Thyroid gland (tissue), 4 donors: ENCODE data around the gene TNF. TPM values are rescaled to one million over a fixed set of nuclear protein-coding genes. Genes with fewer than 3 reads are reported as not detected.

Experiments
- DNase-seq, 2 donors: peaks; one replicate each; pipeline ENCODE4 v3.0.0-alpha.2; 2019
- H3K27ac ChIP-seq, 3 donors: fragments of 200-600 bp; sonication (generic); 1 replicate in 2 of 3; 2 replicates in 1 of 3; pipeline ENCODE4 v1.5.1; 2016 to 2019; ENCODE audit warnings: mild to moderate bottlenecking in 1 of 3, moderate library complexity in 1 of 3
- H3K27me3 ChIP-seq: fragments of 200-600 bp; sonication (generic); one replicate; pipeline ENCODE4 v1.5.1; 2019
- H3K36me3 ChIP-seq, 2 donors: fragments of 200-600 bp; sonication (generic); one replicate each; pipeline ENCODE4 v1.5.1; 2016 to 2019
- H3K4me1 ChIP-seq, 2 donors: fragments of 200-600 bp; sonication (generic); one replicate each; pipeline ENCODE4 v1.5.1; 2017 to 2019
- H3K4me3 ChIP-seq, 3 donors: fragments of 200-600 bp; sonication (generic); replicated peaks in 1 of 3; 1 replicate in 2 of 3; 2 replicates in 1 of 3; pipeline ENCODE4 v1.5.1; 2016; ENCODE audit warnings: mild to moderate bottlenecking in 1 of 3
- H3K9me3 ChIP-seq: fragments of 200-600 bp; sonication (generic); one replicate; pipeline ENCODE4 v1.5.1; 2017
- POLR2A ChIP-seq, 2 donors: fragments of 450-650 bp; IDR thresholded peaks; one replicate each; pipeline ENCODE4 v1.6.1; 2017; ENCODE audit warnings: antibody characterized with exemption in 2 of 2, mild to moderate bottlenecking in 2 of 2, moderate library complexity in 1 of 2
- WGBS, 2 donors: methylation state at CpG; one replicate each; pipeline ENCODE4 v1.1.5; 2017; 5-methylcytosine and 5-hydroxymethylcytosine counted together
- intact Hi-C: fragments of 100-400 bp; cut with DNase I; formaldehyde crosslinking; loops from one replicate; pipeline ENCODE4 v1.15.1; 2023
- total RNA-seq, 4 donors: library from RNA; depleted of rRNA; stranded (reverse); fragments of >200 nt; gene quantifications; one replicate each; pipeline ENCODE4 v1.2.3, GENCODE V29; 2016
- TF ChIP-seq, protein P1 (sequence below), 6 experiments: fragments of 200-600 bp in 3 of 6; fragments of 450-650 bp in 3 of 6; sonication (generic) in 3 of 6; IDR thresholded peaks; one replicate each; pipeline ENCODE4 v1.5.1; 2016 to 2019; ENCODE audit warnings: antibody characterized with exemption in 6 of 6, mild to moderate bottlenecking in 2 of 6, inconsistent platforms in 1 of 6, moderate library complexity in 1 of 6

TNF gene
- total RNA-seq, 4 donors from 2014 or later = 0.42 TPM; not detected in 3

DNA sequence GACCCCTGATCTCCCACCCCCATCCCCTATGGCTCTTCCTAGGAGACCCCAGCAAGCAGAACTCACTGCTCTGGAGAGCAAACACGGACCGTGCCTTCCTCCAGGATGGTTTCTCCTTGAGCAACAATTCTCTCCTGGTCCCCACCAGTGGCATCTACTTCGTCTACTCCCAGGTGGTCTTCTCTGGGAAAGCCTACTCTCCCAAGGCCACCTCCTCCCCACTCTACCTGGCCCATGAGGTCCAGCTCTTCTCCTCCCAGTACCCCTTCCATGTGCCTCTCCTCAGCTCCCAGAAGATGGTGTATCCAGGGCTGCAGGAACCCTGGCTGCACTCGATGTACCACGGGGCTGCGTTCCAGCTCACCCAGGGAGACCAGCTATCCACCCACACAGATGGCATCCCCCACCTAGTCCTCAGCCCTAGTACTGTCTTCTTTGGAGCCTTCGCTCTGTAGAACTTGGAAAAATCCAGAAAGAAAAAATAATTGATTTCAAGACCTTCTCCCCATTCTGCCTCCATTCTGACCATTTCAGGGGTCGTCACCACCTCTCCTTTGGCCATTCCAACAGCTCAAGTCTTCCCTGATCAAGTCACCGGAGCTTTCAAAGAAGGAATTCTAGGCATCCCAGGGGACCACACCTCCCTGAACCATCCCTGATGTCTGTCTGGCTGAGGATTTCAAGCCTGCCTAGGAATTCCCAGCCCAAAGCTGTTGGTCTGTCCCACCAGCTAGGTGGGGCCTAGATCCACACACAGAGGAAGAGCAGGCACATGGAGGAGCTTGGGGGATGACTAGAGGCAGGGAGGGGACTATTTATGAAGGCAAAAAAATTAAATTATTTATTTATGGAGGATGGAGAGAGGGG lies 1.9 kb upstream of the TNF start:
- H3K4me1 ChIP-seq = no peaks in the 10 kb centered on the region
- no peak for DNase-seq
- no peak overlapping the region for H3K27ac ChIP-seq
- intact Hi-C loops = no loop called here
- H3K27me3 ChIP-seq = no peaks in the 10 kb centered on the region
- no peak for TF ChIP-seq POLR2A (IDR thresholded peaks at IDR 0.05)
- TF ChIP-seq, protein P1, sequence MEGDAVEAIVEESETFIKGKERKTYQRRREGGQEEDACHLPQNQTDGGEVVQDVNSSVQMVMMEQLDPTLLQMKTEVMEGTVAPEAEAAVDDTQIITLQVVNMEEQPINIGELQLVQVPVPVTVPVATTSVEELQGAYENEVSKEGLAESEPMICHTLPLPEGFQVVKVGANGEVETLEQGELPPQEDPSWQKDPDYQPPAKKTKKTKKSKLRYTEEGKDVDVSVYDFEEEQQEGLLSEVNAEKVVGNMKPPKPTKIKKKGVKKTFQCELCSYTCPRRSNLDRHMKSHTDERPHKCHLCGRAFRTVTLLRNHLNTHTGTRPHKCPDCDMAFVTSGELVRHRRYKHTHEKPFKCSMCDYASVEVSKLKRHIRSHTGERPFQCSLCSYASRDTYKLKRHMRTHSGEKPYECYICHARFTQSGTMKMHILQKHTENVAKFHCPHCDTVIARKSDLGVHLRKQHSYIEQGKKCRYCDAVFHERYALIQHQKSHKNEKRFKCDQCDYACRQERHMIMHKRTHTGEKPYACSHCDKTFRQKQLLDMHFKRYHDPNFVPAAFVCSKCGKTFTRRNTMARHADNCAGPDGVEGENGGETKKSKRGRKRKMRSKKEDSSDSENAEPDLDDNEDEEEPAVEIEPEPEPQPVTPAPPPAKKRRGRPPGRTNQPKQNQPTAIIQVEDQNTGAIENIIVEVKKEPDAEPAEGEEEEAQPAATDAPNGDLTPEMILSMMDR (IDR thresholded peaks at IDR 0.05) = no peak
- H3K9me3 ChIP-seq = no peaks in the 10 kb centered on the region
- WGBS, 2 donors = 87 to 89% methylated on average over 9 of the region's 9 CpGs
- H3K4me3 ChIP-seq = no peak overlapping the region
- H3K36me3 ChIP-seq = no peaks in the 10 kb centered on the region

DNA sequence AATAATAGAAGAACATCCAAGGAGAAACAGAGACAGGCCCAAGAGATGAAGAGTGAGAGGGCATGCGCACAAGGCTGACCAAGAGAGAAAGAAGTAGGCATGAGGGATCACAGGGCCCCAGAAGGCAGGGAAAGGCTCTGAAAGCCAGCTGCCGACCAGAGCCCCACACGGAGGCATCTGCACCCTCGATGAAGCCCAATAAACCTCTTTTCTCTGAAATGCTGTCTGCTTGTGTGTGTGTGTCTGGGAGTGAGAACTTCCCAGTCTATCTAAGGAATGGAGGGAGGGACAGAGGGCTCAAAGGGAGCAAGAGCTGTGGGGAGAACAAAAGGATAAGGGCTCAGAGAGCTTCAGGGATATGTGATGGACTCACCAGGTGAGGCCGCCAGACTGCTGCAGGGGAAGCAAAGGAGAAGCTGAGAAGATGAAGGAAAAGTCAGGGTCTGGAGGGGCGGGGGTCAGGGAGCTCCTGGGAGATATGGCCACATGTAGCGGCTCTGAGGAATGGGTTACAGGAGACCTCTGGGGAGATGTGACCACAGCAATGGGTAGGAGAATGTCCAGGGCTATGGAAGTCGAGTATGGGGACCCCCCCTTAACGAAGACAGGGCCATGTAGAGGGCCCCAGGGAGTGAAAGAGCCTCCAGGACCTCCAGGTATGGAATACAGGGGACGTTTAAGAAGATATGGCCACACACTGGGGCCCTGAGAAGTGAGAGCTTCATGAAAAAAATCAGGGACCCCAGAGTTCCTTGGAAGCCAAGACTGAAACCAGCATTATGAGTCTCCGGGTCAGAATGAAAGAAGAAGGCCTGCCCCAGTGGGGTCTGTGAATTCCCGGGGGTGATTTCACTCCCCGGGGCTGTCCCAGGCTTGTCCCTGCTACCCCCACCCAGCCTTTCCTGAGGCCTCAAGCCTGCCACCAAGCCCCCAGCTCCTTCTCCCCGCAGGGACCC lies 981 bp upstream of the TNF start:
- Histone ChIP-seq H3K9me3 (no peaks in the 10 kb centered on the region), H3K4me1 (no peaks in the 10 kb centered on the region), H3K4me3 (no peak overlapping the region), H3K27ac (no peak overlapping the region), H3K36me3 (no peaks in the 10 kb centered on the region), H3K27me3 (no peaks in the 10 kb centered on the region)
- TF ChIP-seq POLR2A (IDR thresholded peaks at IDR 0.05) = no peak
- TF ChIP-seq, protein P1 (IDR thresholded peaks at IDR 0.05) = no peak
- intact Hi-C loops = no loop called here
- WGBS, 2 donors = 82 to 85% methylated on average over 14 of the region's 14 CpGs
- DNase-seq = no peak

DNA sequence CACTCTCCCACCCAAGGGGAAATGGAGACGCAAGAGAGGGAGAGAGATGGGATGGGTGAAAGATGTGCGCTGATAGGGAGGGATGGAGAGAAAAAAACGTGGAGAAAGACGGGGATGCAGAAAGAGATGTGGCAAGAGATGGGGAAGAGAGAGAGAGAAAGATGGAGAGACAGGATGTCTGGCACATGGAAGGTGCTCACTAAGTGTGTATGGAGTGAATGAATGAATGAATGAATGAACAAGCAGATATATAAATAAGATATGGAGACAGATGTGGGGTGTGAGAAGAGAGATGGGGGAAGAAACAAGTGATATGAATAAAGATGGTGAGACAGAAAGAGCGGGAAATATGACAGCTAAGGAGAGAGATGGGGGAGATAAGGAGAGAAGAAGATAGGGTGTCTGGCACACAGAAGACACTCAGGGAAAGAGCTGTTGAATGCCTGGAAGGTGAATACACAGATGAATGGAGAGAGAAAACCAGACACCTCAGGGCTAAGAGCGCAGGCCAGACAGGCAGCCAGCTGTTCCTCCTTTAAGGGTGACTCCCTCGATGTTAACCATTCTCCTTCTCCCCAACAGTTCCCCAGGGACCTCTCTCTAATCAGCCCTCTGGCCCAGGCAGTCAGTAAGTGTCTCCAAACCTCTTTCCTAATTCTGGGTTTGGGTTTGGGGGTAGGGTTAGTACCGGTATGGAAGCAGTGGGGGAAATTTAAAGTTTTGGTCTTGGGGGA lies 754 bp downstream of the TNF start:
- intact Hi-C loops = no loop called here
- no peaks in the 10 kb centered on the region for H3K9me3 ChIP-seq
- H3K36me3 ChIP-seq = no peaks in the 10 kb centered on the region
- no peaks in the 10 kb centered on the region for H3K27me3 ChIP-seq
- H3K4me1 ChIP-seq = peaks cover 0 to 3% of the 10 kb centered on the region in 2 donors
- H3K4me3 ChIP-seq = no peak overlapping the region
- WGBS, 2 donors = 70 to 74% methylated on average over 8 of the region's 8 CpGs
- TF ChIP-seq, protein P1 (IDR thresholded peaks at IDR 0.05) = no peak
- no peak for TF ChIP-seq POLR2A (IDR thresholded peaks at IDR 0.05)
- DNase-seq = no peak
- H3K27ac ChIP-seq = no peak overlapping the region

DNA sequence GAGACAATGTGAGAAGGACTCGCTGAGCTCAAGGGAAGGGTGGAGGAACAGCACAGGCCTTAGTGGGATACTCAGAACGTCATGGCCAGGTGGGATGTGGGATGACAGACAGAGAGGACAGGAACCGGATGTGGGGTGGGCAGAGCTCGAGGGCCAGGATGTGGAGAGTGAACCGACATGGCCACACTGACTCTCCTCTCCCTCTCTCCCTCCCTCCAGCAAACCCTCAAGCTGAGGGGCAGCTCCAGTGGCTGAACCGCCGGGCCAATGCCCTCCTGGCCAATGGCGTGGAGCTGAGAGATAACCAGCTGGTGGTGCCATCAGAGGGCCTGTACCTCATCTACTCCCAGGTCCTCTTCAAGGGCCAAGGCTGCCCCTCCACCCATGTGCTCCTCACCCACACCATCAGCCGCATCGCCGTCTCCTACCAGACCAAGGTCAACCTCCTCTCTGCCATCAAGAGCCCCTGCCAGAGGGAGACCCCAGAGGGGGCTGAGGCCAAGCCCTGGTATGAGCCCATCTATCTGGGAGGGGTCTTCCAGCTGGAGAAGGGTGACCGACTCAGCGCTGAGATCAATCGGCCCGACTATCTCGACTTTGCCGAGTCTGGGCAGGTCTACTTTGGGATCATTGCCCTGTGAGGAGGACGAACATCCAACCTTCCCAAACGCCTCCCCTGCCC lies 1.7 kb downstream of the TNF start:
- Histone ChIP-seq H3K27me3 (no peaks in the 10 kb centered on the region), H3K9me3 (no peaks in the 10 kb centered on the region), H3K4me3 (no peak overlapping the region), H3K36me3 (no peaks in the 10 kb centered on the region), H3K27ac (no peak overlapping the region), H3K4me1 (peaks cover 7 to 10% of the 10 kb centered on the region in 2 donors)
- 82 to 84% methylated on average over 19 of the region's 19 CpGs for WGBS, 2 donors
- TF ChIP-seq, protein P1 (IDR thresholded peaks at IDR 0.05) = no peak
- no peak for TF ChIP-seq POLR2A (IDR thresholded peaks at IDR 0.05)
- intact Hi-C loops = no loop called here
- no peak for DNase-seq
